GM12873 (cell line): ENCODE measurements around the gene RGS11.

Source experiments
- TF ChIP-seq, protein P1 (sequence below): IDR thresholded peaks from 2 replicates; pipeline ENCODE4 v1.5.1; 2012; ENCODE audit warnings: low read depth, mild to moderate bottlenecking, moderate library complexity, low read length, control low read depth; ENCODE audit not compliant: insufficient read depth; ENCODE audit errors: missing control alignments

The RGS11 gene

DNA sequence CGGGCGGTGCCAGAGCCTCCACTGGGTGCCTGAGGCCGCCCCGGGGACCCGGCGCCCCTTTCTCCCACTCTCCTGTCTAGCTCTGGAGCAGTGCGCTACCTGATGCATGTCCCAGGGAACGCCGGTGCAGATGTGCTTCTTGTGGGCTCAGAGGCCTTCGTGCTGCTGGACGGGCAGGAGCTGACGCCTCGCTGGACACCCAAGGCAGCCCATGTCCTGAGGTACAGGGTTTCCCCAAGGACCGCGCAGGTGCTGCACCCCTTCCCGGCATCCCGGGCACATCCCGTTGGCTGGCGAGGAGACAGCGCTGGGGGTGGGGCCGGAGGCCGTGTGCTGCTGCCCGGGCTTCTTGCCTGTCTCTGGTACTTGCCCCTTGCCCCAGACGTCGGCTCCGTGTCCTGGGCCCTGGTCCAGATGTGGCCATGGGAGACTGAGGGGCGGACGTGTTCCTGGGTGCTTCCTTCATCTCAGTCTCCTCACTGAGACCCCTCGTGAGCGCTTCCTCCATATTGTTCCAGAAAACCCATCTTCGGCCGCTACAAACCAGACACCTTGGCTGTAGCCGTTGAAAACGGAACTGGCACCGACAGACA lies 12.5 kb downstream of the RGS11 start:
- TF ChIP-seq, protein P1, sequence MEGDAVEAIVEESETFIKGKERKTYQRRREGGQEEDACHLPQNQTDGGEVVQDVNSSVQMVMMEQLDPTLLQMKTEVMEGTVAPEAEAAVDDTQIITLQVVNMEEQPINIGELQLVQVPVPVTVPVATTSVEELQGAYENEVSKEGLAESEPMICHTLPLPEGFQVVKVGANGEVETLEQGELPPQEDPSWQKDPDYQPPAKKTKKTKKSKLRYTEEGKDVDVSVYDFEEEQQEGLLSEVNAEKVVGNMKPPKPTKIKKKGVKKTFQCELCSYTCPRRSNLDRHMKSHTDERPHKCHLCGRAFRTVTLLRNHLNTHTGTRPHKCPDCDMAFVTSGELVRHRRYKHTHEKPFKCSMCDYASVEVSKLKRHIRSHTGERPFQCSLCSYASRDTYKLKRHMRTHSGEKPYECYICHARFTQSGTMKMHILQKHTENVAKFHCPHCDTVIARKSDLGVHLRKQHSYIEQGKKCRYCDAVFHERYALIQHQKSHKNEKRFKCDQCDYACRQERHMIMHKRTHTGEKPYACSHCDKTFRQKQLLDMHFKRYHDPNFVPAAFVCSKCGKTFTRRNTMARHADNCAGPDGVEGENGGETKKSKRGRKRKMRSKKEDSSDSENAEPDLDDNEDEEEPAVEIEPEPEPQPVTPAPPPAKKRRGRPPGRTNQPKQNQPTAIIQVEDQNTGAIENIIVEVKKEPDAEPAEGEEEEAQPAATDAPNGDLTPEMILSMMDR = no peak

DNA sequence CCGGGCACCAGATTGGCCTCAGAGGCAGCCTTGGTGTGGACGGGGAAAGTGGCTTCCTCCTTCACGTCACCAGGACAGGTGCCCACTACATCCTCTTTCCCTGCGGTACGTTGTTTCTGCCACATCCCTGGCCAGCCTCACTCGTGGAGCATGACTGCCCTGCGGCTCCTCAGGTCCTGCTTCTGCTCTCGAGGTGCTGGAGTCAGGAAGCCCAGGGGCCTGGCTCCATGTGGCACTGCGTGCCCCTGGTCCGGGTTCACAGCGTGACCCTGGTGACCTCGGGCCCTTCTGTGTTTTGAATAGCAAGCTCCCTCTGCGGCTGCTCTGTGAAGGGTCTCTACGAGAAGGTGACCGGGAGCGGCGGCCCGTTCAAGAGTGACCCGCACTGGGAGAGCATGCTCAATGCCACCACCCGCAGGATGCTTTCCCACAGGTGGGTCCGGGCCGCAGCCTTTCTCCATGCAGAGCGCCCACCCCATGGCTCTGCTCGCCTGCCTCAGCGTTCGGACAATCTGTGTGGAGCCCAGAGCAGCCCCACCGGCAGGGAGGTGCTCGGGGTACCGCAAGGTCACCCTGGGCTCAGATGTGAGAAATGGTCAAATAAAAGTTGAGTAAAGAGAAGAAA lies 13.5 kb downstream of the RGS11 start:
- TF ChIP-seq, protein P1 = no peak

DNA sequence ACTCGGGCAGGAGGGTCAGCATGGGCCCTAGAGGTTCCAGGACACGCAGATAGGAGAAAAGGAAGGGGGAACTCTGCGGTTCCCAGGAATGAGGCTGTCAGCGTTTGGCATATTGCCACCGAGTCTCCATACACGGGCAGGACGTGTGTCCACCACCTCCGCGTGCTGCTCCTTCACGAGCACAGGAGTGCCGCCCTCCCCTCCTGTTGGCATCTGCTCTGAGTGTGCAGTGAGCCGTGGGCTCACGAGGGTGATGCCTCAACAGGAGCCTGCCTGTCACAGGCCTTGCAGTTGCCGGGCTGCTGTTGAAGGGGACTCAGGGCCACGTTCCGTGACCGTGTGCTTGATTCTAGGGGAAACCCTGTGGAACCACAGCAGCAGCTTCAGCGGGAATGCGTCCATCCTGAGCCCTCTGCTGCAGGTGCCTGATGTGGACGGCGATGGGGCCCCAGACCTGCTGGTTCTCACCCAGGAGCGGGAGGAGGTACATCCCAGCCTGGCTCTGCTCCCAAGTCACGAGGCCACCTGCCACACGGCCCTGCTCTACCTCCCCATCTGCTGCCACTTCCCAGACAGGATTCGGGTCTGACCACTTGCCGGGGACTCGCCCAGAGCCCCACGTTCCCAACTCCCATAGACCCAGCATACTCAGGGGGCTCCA lies 14.6 kb downstream of the RGS11 start:
- TF ChIP-seq, protein P1 = no peak

DNA sequence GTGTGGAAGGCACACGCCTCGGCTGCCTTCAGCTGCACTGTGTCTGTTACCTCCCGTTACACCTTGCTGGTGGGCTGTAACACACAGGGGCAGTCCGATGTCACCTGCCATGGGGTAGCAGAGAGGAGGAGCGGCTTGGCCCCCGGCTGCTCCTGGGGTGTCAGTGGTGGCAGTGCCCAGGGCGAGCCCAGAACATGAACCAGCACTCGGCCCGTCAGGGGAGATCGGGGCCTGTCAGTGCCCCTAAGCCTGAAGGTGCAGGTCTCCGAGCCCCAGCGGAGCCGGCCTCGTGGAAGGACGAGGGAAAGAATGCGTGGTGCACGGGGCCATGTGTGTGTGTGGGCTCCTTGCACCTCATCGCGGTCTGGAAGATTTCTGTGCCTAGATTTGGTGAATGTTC lies 15.4 kb downstream of the RGS11 start:
- TF ChIP-seq, protein P1 = no peak

DNA sequence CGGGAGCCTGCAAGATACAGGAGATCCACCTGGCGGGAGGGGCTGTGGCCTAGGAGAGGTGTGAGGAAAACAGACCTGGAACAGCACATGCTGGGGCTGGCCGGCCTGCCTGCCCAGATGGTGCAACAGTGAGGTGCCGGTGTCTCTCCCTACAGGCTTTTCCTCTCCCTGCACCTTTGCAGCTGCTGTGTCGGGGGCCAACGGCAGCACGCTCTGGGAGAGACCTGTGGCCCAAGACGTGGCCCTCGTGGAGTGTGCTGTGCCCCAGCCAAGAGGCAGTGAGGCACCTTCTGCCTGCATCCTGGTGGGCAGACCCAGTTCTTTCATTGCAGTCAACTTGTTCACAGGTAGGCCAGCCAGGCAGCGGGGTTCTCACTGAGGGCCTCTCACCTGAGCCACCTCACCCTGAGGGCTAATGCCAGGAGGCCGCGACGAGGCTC lies 15.9 kb downstream of the RGS11 start:
- TF ChIP-seq, protein P1 = no peak

DNA sequence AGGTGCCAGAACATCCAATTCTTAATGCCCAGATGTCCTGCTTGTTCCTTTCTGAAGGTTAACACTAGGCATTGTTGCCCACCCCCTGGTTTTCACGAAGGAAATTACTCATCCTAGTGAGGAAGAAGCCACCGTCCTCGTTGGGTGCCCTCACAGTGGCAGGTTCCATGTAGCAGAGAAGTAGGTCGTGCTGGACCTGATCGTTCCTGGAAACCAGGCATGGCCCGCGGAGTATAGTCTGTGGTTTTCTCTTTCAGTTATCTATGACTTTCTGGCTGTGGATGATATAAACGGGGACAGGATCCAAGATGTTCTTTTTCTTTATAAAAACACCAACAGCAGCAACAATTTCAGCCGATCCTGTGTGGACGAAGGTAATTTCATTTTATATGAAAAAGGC lies 16.5 kb downstream of the RGS11 start:
- TF ChIP-seq, protein P1 = no peak

DNA sequence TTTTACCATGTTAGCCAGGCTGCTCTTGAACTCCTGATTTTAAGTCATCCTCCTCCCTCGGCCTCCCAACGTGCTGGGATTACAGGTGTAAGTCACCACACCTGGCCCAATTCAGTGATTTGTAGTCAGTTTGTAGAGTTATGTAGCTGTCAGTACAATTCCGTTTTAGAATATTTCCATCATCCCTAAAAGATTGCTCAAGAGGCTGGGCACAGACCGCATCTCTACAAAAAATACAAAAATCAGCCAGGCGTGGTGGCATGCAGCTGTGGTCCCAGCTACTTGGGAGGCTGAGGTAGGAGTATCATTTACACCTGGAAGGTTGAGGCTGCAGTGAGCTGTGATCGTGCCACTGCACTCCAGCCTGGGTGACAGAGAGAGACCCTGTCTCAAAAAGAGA lies 20.6 kb downstream of the RGS11 start:
- TF ChIP-seq, protein P1 = no peak
